Loucy (cell line): ENCODE measurements around the gene ZFP3.
"Not testable (repeated sequence)": the region's sequence is repeated elsewhere in the genome, so short reads cannot be mapped to it uniquely, and the experiment has no call there.

Experiments used
- EZH2phosphoT487 ChIP-seq: fragments of 200-600 bp; IDR thresholded peaks from 2 replicates; pipeline ENCODE4 v1.6.1; 2018; ENCODE audit warnings: antibody characterized with exemption, mild to moderate bottlenecking, moderate library complexity, borderline replicate concordance
- TF ChIP-seq, protein P1 (sequence below): fragments of 200-600 bp; sonication (generic); conservative IDR thresholded peaks from 2 replicates; pipeline ENCODE4 v1.5.1; 2014; ENCODE audit warnings: mild to moderate bottlenecking, antibody characterized with exemption, low read length

DNA sequence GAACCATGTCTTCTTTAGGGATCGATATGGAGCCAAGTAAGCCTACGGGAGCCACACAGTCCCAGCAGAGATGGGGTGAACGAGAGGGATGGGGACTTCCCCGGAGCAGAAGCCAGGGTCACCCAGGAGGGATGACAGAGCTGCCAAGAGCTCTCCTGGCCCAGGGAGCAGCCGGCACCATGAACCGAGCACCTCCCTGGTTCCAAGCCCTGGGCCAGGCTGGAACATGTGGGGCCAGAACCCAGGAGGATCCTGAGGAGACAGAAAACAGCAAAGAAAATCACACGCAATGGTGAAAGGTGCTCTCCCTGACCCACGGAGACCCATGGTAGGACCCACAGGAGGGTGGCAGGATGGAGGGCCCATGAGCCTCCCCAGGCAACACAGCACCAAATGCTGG lies 55.7 kb downstream of the ZFP3 start:
- TF ChIP-seq, protein P1, sequence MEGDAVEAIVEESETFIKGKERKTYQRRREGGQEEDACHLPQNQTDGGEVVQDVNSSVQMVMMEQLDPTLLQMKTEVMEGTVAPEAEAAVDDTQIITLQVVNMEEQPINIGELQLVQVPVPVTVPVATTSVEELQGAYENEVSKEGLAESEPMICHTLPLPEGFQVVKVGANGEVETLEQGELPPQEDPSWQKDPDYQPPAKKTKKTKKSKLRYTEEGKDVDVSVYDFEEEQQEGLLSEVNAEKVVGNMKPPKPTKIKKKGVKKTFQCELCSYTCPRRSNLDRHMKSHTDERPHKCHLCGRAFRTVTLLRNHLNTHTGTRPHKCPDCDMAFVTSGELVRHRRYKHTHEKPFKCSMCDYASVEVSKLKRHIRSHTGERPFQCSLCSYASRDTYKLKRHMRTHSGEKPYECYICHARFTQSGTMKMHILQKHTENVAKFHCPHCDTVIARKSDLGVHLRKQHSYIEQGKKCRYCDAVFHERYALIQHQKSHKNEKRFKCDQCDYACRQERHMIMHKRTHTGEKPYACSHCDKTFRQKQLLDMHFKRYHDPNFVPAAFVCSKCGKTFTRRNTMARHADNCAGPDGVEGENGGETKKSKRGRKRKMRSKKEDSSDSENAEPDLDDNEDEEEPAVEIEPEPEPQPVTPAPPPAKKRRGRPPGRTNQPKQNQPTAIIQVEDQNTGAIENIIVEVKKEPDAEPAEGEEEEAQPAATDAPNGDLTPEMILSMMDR: not testable (repeated sequence)
- TF ChIP-seq EZH2phosphoT487: not testable (repeated sequence)
